Gastrocnemius medialis (tissue), 4 donors: ENCODE results near the gene DMAC2L.

Source experiments
- CTCF ChIP-seq, 5 experiments: fragments of 450-650 bp in 3 of 5; fragments of 200-600 bp in 2 of 5; sonication (generic) in 2 of 5; IDR thresholded peaks in 4 of 5; conservative IDR thresholded peaks in 1 of 5; 1 replicate in 4 of 5; 2 replicates in 1 of 5; pipeline ENCODE4 v1.5.1; 2016 to 2019; ENCODE audit warnings: antibody characterized with exemption in 5 of 5, mild to moderate bottlenecking in 3 of 5, moderate library complexity in 3 of 5
- POLR2A ChIP-seq, 2 donors: fragments of 450-650 bp; IDR thresholded peaks; one replicate each; pipeline ENCODE4 v1.6.1; 2017; ENCODE audit warnings: antibody characterized with exemption in 2 of 2, mild to moderate bottlenecking in 2 of 2, moderate library complexity in 2 of 2

GRCh38 chr14:50331596-50331995 lies 19.5 kb downstream of the DMAC2L start:
- no peak for TF ChIP-seq POLR2A (IDR thresholded peaks at IDR 0.05)
- TF ChIP-seq CTCF (IDR thresholded peaks at IDR 0.05 in 4 of 5, conservative IDR thresholded peaks at IDR 0.05 in 1 of 5) = no peak
